Body of pancreas (tissue), 4 donors: ENCODE data around the gene GATAD2A. TPM values are rescaled to one million over a fixed set of nuclear protein-coding genes. Genes with fewer than 3 reads are reported as not detected.
A peak's percentile ranks its signal among the peaks of the same experiment; 100 is the strongest.
"Not testable (repeated sequence)": the region's sequence is repeated elsewhere in the genome, so short reads cannot be mapped to it uniquely, and the experiment has no call there.

Source experiments
- ATAC-seq: fragments of 150-250 bp; one replicate; pipeline ENCODE4 v1.9.1; 2016
- DNase-seq, 4 donors: peaks; one replicate each; pipeline ENCODE4 v3.0.0-alpha.2; 2019
- H3K27ac ChIP-seq, 4 donors: fragments of 200-600 bp; sonication (generic); 1 replicate in 3 of 4; 2 replicates in 1 of 4; pipeline versions ENCODE4 v1.5.1 to v1.6.1; 2016 to 2019; ENCODE audit warnings: mild to moderate bottlenecking in 1 of 4, mixed read lengths in 1 of 4, moderate library complexity in 1 of 4
- H3K27me3 ChIP-seq, 2 donors: fragments of 200-600 bp; sonication (generic); one replicate each; pipeline ENCODE4 v1.6.0; 2016; ENCODE audit warnings: mild to moderate bottlenecking in 1 of 2
- H3K36me3 ChIP-seq, 2 donors: fragments of 200-600 bp; sonication (generic); replicated peaks in 1 of 2; 2 replicates each; pipeline ENCODE4 v1.5.1; 2016; ENCODE audit warnings: low read depth in 2 of 2; ENCODE audit not compliant: insufficient read depth in 1 of 2
- H3K4me1 ChIP-seq: fragments of 200-600 bp; sonication (generic); one replicate; pipeline ENCODE4 v1.6.0; 2016
- H3K4me3 ChIP-seq, 2 donors: fragments of 200-600 bp; sonication (generic); 1 replicate in 1 of 2; 2 replicates in 1 of 2; pipeline ENCODE4 v1.5.1; 2016 to 2019
- H3K9me3 ChIP-seq, 3 donors: fragments of 200-600 bp; sonication (generic); 1 replicate in 2 of 3; 2 replicates in 1 of 3; pipeline ENCODE4 v1.5.1; 2016
- CTCF ChIP-seq, 7 experiments: fragments of 450-650 bp in 4 of 7; fragments of 200-600 bp in 3 of 7; sonication (generic) in 3 of 7; IDR thresholded peaks; one replicate each; pipeline ENCODE4 v1.5.1; 2016 to 2019; ENCODE audit warnings: antibody characterized with exemption in 7 of 7
- POLR2A ChIP-seq, 3 donors: fragments of 450-650 bp; IDR thresholded peaks; one replicate each; pipeline ENCODE4 v1.6.1; 2016; ENCODE audit warnings: antibody characterized with exemption in 3 of 3, mild to moderate bottlenecking in 2 of 3
- WGBS, 2 donors: methylation state at CpG; one replicate each; pipeline ENCODE4 v1.1.5; 2017; 5-methylcytosine and 5-hydroxymethylcytosine counted together
- intact Hi-C: fragments of 100-400 bp; cut with DNase I; formaldehyde crosslinking; loops from one replicate; pipeline ENCODE4 v1.15.1; 2023
- total RNA-seq, 2 donors: library from RNA; depleted of rRNA; stranded (reverse); fragments of >200 nt; gene quantifications; one replicate each; pipeline ENCODE4 v1.1.0, GENCODE V29; 2016

The GATAD2A gene
- total RNA-seq, 2 donors from 2014 or later, result 30.0 to 35.8 TPM

GRCh38 chr19:19466201-19466600 is 60.7 kb downstream of the GATAD2A start:
- no peak for ATAC-seq
- no peak for DNase-seq
- TF ChIP-seq POLR2A (IDR thresholded peaks at IDR 0.05) (no peak), CTCF (IDR thresholded peaks at IDR 0.05) (no peak)
- WGBS, 2 donors, result 79 to 86% methylated on average over 6 of the region's 6 CpGs
- Histone ChIP-seq H3K4me1 (peaks cover 55% of the 10 kb centered on the region), H3K27ac (peak overlapping the region in 2 of 4 donors; percentile 79 to 85), H3K27me3 (no peaks in the 10 kb centered on the region), H3K36me3 (no peaks in the 10 kb centered on the region), H3K9me3 (peaks cover 0 to 16% (median 0%) of the 10 kb centered on the region in 3 donors), H3K4me3 (no peak overlapping the region)
- intact Hi-C loops, result no loop called here

- TF ChIP-seq CTCF (IDR thresholded peaks at IDR 0.05) (no peak), POLR2A (IDR thresholded peaks at IDR 0.05) (no peak)
- intact Hi-C loops, result no loop called here
- Histone ChIP-seq H3K9me3 (peaks cover 0 to 16% (median 0%) of the 10 kb centered on the region in 3 donors), H3K27me3 (no peaks in the 10 kb centered on the region), H3K27ac (no peak overlapping the region), H3K4me3 (no peak overlapping the region), H3K36me3 (no peaks in the 10 kb centered on the region), H3K4me1 (peaks cover 32% of the 10 kb centered on the region)
- WGBS, 2 donors, result 94 to 95% methylated on average over 2 of the region's 2 CpGs
- ATAC-seq (no peak), DNase-seq (no peak)
Measured at GRCh38 chr19:19468424-19469050, 63.1 kb downstream of the GATAD2A start.

- TF ChIP-seq CTCF (IDR thresholded peaks at IDR 0.05), result no peak
- no peak for TF ChIP-seq POLR2A (IDR thresholded peaks at IDR 0.05)
- Histone ChIP-seq H3K36me3 (no peaks in the 10 kb centered on the region), H3K27ac (no peak overlapping the region), H3K4me3 (no peak overlapping the region), H3K4me1 (peaks cover 12% of the 10 kb centered on the region), H3K27me3 (no peaks in the 10 kb centered on the region), H3K9me3 (peaks cover 0 to 16% (median 0%) of the 10 kb centered on the region in 3 donors)
- no peak for ATAC-seq
- WGBS, 2 donors, result 85 to 91% methylated on average over 3 of the region's 3 CpGs
- DNase-seq, result no peak
- intact Hi-C loops, result no loop called here
Measured at GRCh38 chr19:19470579-19470978, 65.1 kb downstream of the GATAD2A start.

- ATAC-seq (no peak), DNase-seq (no peak)
- Histone ChIP-seq H3K4me3 (no peak overlapping the region), H3K4me1 (peaks cover under 1% of the 10 kb centered on the region), H3K27ac (no peak overlapping the region), H3K9me3 (peaks cover 0 to 16% (median 0%) of the 10 kb centered on the region in 3 donors), H3K36me3 (no peaks in the 10 kb centered on the region), H3K27me3 (no peaks in the 10 kb centered on the region)
- TF ChIP-seq POLR2A (IDR thresholded peaks at IDR 0.05) (no peak), CTCF (IDR thresholded peaks at IDR 0.05) (no peak)
- WGBS, 2 donors, result 82 to 89% methylated on average over 6 of the region's 6 CpGs
- intact Hi-C loops, result no loop called here
Measured at GRCh38 chr19:19471682-19472081, 66.2 kb downstream of the GATAD2A start.

GRCh38 chr19:19472106-19472505 is 66.6 kb downstream of the GATAD2A start:
- H3K4me3 ChIP-seq, H3K27me3 ChIP-seq, H3K4me1 ChIP-seq, intact Hi-C loops, H3K27ac ChIP-seq, ATAC-seq, DNase-seq, H3K36me3 ChIP-seq: not testable (repeated sequence)
- 88 to 91% methylated on average over 5 of the region's 5 CpGs for WGBS, 2 donors
- peaks cover 0 to 16% (median 0%) of the 10 kb centered on the region in 3 donors for H3K9me3 ChIP-seq
